Thyroid gland (tissue), 4 donors: ENCODE data around the gene TRMO. TPM values are rescaled to one million over a fixed set of nuclear protein-coding genes. Genes with fewer than 3 reads are reported as not detected.

Experiments
- DNase-seq, 2 donors: peaks; one replicate each; pipeline ENCODE4 v3.0.0-alpha.2; 2019
- H3K27ac ChIP-seq, 3 donors: fragments of 200-600 bp; sonication (generic); 1 replicate in 2 of 3; 2 replicates in 1 of 3; pipeline ENCODE4 v1.5.1; 2016 to 2019; ENCODE audit warnings: mild to moderate bottlenecking in 1 of 3, moderate library complexity in 1 of 3
- H3K27me3 ChIP-seq: fragments of 200-600 bp; sonication (generic); one replicate; pipeline ENCODE4 v1.5.1; 2019
- H3K36me3 ChIP-seq, 2 donors: fragments of 200-600 bp; sonication (generic); one replicate each; pipeline ENCODE4 v1.5.1; 2016 to 2019
- H3K4me1 ChIP-seq, 2 donors: fragments of 200-600 bp; sonication (generic); one replicate each; pipeline ENCODE4 v1.5.1; 2017 to 2019
- H3K4me3 ChIP-seq, 3 donors: fragments of 200-600 bp; sonication (generic); replicated peaks in 1 of 3; 1 replicate in 2 of 3; 2 replicates in 1 of 3; pipeline ENCODE4 v1.5.1; 2016; ENCODE audit warnings: mild to moderate bottlenecking in 1 of 3
- H3K9me3 ChIP-seq: fragments of 200-600 bp; sonication (generic); one replicate; pipeline ENCODE4 v1.5.1; 2017
- POLR2A ChIP-seq, 2 donors: fragments of 450-650 bp; IDR thresholded peaks; one replicate each; pipeline ENCODE4 v1.6.1; 2017; ENCODE audit warnings: antibody characterized with exemption in 2 of 2, mild to moderate bottlenecking in 2 of 2, moderate library complexity in 1 of 2
- WGBS, 2 donors: methylation state at CpG; one replicate each; pipeline ENCODE4 v1.1.5; 2017; 5-methylcytosine and 5-hydroxymethylcytosine counted together
- intact Hi-C: fragments of 100-400 bp; cut with DNase I; formaldehyde crosslinking; loops from one replicate; pipeline ENCODE4 v1.15.1; 2023
- total RNA-seq, 4 donors: library from RNA; depleted of rRNA; stranded (reverse); fragments of >200 nt; gene quantifications; one replicate each; pipeline ENCODE4 v1.2.3, GENCODE V29; 2016
- TF ChIP-seq, protein P1 (sequence below), 6 experiments: fragments of 200-600 bp in 3 of 6; fragments of 450-650 bp in 3 of 6; sonication (generic) in 3 of 6; IDR thresholded peaks; one replicate each; pipeline ENCODE4 v1.5.1; 2016 to 2019; ENCODE audit warnings: antibody characterized with exemption in 6 of 6, mild to moderate bottlenecking in 2 of 6, inconsistent platforms in 1 of 6, moderate library complexity in 1 of 6

Gene TRMO
- total RNA-seq, 4 donors from 2014 or later = 56.6 to 81.6 (median 59.0) TPM

DNA sequence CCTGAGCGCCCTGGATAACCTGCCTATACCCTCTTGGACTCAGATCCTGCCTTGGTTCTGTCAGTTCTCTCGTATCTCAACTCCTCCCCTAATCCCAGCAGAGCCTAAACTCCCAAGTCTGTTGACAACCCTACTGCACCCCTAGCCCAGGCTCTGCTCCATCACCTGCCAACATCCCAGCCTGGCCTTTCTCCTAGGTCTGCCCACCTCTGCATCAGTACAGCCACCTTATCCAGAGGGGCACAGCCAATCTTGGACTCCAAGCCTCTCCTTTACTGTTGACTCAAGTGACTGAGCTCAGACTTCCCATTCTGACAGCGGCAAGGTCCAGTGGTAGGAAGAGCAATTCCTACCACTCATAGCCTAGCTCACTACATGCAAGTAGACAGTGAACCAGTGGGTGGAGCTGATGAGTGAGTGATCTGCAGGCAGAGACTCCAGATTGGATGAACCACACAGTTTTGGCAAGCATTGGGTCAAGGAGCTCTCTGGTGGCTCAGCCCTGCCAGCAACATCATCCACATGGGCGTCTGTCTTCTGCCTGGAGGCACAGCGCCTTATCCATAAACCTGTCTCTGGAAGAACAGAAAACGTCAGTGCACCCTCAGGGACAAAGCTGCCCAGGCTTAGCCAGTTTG lies 26.5 kb downstream of the TRMO start:
- Histone ChIP-seq H3K27me3 (no peaks in the 10 kb centered on the region), H3K4me3 (no peak overlapping the region), H3K4me1 (peaks cover 6 to 14% of the 10 kb centered on the region in 2 donors), H3K9me3 (no peaks in the 10 kb centered on the region), H3K27ac (no peak overlapping the region), H3K36me3 (no peaks in the 10 kb centered on the region)
- DNase-seq = peak; percentile 17
- TF ChIP-seq, protein P1, sequence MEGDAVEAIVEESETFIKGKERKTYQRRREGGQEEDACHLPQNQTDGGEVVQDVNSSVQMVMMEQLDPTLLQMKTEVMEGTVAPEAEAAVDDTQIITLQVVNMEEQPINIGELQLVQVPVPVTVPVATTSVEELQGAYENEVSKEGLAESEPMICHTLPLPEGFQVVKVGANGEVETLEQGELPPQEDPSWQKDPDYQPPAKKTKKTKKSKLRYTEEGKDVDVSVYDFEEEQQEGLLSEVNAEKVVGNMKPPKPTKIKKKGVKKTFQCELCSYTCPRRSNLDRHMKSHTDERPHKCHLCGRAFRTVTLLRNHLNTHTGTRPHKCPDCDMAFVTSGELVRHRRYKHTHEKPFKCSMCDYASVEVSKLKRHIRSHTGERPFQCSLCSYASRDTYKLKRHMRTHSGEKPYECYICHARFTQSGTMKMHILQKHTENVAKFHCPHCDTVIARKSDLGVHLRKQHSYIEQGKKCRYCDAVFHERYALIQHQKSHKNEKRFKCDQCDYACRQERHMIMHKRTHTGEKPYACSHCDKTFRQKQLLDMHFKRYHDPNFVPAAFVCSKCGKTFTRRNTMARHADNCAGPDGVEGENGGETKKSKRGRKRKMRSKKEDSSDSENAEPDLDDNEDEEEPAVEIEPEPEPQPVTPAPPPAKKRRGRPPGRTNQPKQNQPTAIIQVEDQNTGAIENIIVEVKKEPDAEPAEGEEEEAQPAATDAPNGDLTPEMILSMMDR (IDR thresholded peaks at IDR 0.05) = peak in 1 of 6 experiments; percentile 5
- no peak for TF ChIP-seq POLR2A (IDR thresholded peaks at IDR 0.05)
- intact Hi-C loops = no loop called here
- 83 to 91% methylated on average over 5 of the region's 6 CpGs for WGBS, 2 donors

DNA sequence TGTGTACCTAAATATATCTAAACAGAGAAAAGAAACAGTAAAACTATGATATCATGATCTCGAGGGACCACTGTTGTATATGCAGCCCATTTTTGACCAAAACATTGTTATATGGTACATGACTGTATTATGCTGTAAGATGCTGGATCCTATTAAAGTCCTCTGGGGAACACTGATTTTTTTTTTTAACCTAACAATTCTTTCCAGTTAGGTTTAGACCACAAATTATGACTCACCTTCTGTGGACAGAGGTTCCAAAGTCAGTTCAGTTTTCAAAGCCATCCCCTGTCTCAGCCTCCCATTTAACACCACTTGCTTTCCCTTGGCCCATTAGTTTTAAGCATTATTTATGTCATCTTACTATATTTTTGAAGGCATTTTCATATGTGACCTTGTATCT lies 27.1 kb downstream of the TRMO start:
- intact Hi-C loops = no loop called here
- DNase-seq = no peak
- Histone ChIP-seq H3K4me1 (peaks cover 0 to 11% of the 10 kb centered on the region in 2 donors), H3K36me3 (no peaks in the 10 kb centered on the region), H3K27me3 (no peaks in the 10 kb centered on the region), H3K9me3 (no peaks in the 10 kb centered on the region), H3K27ac (no peak overlapping the region), H3K4me3 (no peak overlapping the region)
- WGBS, 2 donors = 92 to 98% methylated on average over 1 of the region's 1 CpG
- TF ChIP-seq POLR2A (IDR thresholded peaks at IDR 0.05) = no peak
- TF ChIP-seq, protein P1 (IDR thresholded peaks at IDR 0.05) = no peak

DNA sequence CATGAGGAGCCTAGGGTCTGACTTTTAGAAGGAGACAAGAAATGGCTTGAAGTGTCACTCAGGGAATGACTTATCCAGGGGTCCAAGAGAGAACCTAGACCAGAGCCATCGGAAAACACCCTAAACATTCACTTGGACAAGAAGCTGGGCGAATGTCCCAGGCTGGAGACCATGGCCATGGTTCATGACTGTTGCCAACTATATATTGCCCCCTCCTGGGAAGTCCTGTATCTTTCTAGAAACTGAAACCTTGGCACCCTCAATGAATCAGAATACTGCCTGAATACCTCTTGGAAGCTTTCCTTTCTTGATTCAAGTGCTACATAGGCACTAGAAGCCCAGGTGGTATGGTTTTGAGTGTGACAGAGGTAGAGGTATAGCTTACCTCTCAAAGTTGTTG lies 29.9 kb downstream of the TRMO start:
- no peaks in the 10 kb centered on the region for H3K9me3 ChIP-seq
- no peaks in the 10 kb centered on the region for H3K27me3 ChIP-seq
- no peak overlapping the region for H3K4me3 ChIP-seq
- DNase-seq = no peak
- H3K36me3 ChIP-seq = no peaks in the 10 kb centered on the region
- TF ChIP-seq, protein P1 (IDR thresholded peaks at IDR 0.05) = no peak
- TF ChIP-seq POLR2A (IDR thresholded peaks at IDR 0.05) = no peak
- intact Hi-C loops = no loop called here
- WGBS, 2 donors = 85 to 90% methylated on average over 2 of the region's 2 CpGs
- H3K4me1 ChIP-seq = peaks cover 0 to 13% of the 10 kb centered on the region in 2 donors
- H3K27ac ChIP-seq = no peak overlapping the region

DNA sequence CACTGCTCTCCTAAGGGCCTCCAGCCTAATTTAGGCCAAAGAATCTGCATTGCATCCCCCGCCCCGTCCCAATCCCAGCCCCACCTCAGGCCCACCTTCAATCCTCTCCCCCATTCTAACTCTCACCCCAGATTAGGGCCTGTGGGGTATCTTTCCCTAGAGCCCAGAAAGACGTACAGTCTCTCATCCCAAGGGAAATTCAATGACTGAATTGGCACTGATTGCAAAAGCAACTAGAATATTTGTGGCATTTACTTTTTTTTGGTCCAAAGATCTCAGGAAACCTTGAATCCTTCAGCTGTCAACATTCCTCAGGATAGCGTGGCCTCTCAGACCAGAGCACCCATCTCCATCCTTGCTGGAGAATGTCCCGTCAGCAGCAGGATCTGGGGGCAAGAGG lies 30.6 kb downstream of the TRMO start:
- H3K27me3 ChIP-seq = no peaks in the 10 kb centered on the region
- peaks cover 0 to 16% of the 10 kb centered on the region in 2 donors for H3K4me1 ChIP-seq
- no peak for TF ChIP-seq POLR2A (IDR thresholded peaks at IDR 0.05)
- TF ChIP-seq, protein P1 (IDR thresholded peaks at IDR 0.05) = no peak
- H3K27ac ChIP-seq = no peak overlapping the region
- no peaks in the 10 kb centered on the region for H3K9me3 ChIP-seq
- DNase-seq = no peak
- intact Hi-C loops = no loop called here
- no peaks in the 10 kb centered on the region for H3K36me3 ChIP-seq
- H3K4me3 ChIP-seq = no peak overlapping the region
- WGBS, 2 donors = 88 to 92% methylated on average over 5 of the region's 5 CpGs

DNA sequence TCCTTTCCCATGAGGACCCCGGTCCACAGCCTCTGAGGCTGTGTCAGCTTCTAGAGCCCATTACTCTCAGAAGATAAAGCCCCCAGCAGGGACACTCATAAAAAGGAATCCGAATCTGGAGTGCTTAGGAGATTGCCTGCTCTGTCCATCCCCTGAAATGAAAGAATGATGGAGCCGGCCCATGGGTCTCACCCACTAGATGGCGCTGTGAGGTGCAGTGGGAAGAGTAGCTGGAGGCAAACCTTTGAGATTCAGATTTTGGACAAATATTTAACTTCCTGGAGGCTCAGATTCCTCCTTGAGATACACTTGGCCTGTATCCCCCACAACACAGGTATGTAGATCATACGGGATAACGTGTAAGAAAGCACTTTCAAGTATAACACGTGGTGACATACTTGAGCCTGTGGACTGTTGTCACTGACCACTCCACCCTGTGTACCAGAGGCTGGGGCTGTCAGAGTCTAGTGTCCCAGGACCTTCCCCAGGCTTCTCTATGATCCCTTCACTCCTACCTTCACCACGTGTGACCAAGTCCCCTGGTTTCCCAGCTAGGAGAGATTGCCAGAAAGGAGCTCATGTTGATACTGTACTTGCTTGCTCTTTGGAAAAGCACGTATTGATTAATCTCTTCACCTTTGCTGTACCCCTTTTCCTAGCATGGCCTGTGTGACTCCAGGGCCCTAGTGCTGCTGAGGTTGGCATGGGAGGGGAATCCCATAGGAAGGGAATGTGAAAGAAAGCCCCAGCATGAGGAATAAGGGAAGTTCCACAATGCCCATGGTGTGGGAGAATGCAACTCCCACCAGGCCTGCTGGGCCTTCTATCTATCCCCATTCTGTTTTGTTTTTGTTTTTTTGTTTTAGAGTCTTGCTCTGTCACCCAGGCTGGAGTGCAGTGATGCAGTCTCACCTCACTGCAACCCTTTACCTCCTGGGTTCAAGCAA lies 32.1 kb downstream of the TRMO start:
- Histone ChIP-seq H3K27ac (no peak overlapping the region), H3K9me3 (no peaks in the 10 kb centered on the region), H3K27me3 (no peaks in the 10 kb centered on the region), H3K4me1 (peaks cover 0 to 16% of the 10 kb centered on the region in 2 donors), H3K36me3 (no peaks in the 10 kb centered on the region), H3K4me3 (no peak overlapping the region)
- peak; percentile 36 to 52 for DNase-seq
- intact Hi-C loops = no loop called here
- TF ChIP-seq POLR2A (IDR thresholded peaks at IDR 0.05) = no peak
- TF ChIP-seq, protein P1 (IDR thresholded peaks at IDR 0.05) = peak; percentile 16 to 69 (median 44)
- 42 to 43% methylated on average over 9 of the region's 9 CpGs for WGBS, 2 donors
